Activated CD4-positive, alpha-beta memory T cell treated with anti-CD3 and anti-CD28 coated beads for 36 hours (primary cell): ENCODE results near the gene NRG3. TPM values are rescaled to one million over a fixed set of nuclear protein-coding genes. Genes with fewer than 3 reads are reported as not detected.

Experiments
- CTCF ChIA-PET: fragments of 350-600 bp; sonication (Branson Sonifier 250); formaldehyde crosslinking; loops from one replicate; lab custom pipeline; 2021; ENCODE audit warnings: antibody characterized with exemption, inconsistent platforms; lab: Charles Lee
- POLR2A ChIA-PET: fragments of 350-600 bp; sonication (Branson Sonifier 250); formaldehyde crosslinking; loops from one replicate; lab custom pipeline; 2021; ENCODE audit warnings: antibody characterized with exemption; lab: Charles Lee
- DNase-seq: peaks from one replicate; pipeline ENCODE4 v3.0.0-alpha.2; 2020
- H3K27ac Mint-ChIP-seq: one replicate; pipeline ENCODE4 v1.8.0; 2021; ENCODE audit warnings: mixed read lengths
- H3K27me3 Mint-ChIP-seq: one replicate; pipeline ENCODE4 v1.8.0; 2021; ENCODE audit warnings: mixed read lengths
- H3K36me3 Mint-ChIP-seq: one replicate; pipeline ENCODE4 v1.8.0; 2021; ENCODE audit warnings: mixed read lengths
- H3K4me1 Mint-ChIP-seq: one replicate; pipeline ENCODE4 v1.8.0; 2021; ENCODE audit warnings: low read depth, mixed read lengths
- H3K4me3 Mint-ChIP-seq: one replicate; pipeline ENCODE4 v1.8.0; 2021; ENCODE audit warnings: mild to moderate bottlenecking, mixed read lengths
- H3K9me3 Mint-ChIP-seq: one replicate; pipeline ENCODE4 v1.8.0; 2021; ENCODE audit warnings: mixed read lengths
- intact Hi-C: fragments of 100-400 bp; cut with micrococcal nuclease; formaldehyde crosslinking; loops from one replicate; pipeline ENCODE4 v1.15.1; 2023
- total RNA-seq, 2 experiments: library from RNA; stranded (reverse); gene quantifications; one replicate each; pipeline ENCODE4 v1.2.3, GENCODE V29; 2021

The NRG3 gene
- total RNA-seq, 2 experiments from 2014 or later, result not detected

- ChIA-PET CTCF (no interaction called here), POLR2A (no interaction called here)
- Mint-ChIP-seq H3K27ac (no peak overlapping the region), H3K36me3 (no peaks in the 10 kb centered on the region), H3K9me3 (peaks cover 4% of the 10 kb centered on the region), H3K4me1 (no peaks in the 10 kb centered on the region), H3K4me3 (no peak overlapping the region), H3K27me3 (no peaks in the 10 kb centered on the region)
- intact Hi-C loops, result no loop called here
- no peak for DNase-seq
Measured at GRCh38 chr10:82282782-82283456, 407.9 kb downstream of the NRG3 start.

GRCh38 chr10:82284180-82284579 lies 409.2 kb downstream of the NRG3 start:
- Mint-ChIP-seq H3K27ac (no peak overlapping the region), H3K9me3 (peaks cover 7% of the 10 kb centered on the region), H3K36me3 (no peaks in the 10 kb centered on the region), H3K4me1 (no peaks in the 10 kb centered on the region), H3K4me3 (no peak overlapping the region), H3K27me3 (no peaks in the 10 kb centered on the region)
- DNase-seq, result no peak
- intact Hi-C loops, result no loop called here
- ChIA-PET POLR2A (no interaction called here), CTCF (no interaction called here)

GRCh38 chr10:82288461-82288881 lies 413.5 kb downstream of the NRG3 start:
- no peak overlapping the region for H3K4me3 Mint-ChIP-seq
- H3K27ac Mint-ChIP-seq, result no peak overlapping the region
- CTCF ChIA-PET, result no interaction called here
- H3K9me3 Mint-ChIP-seq, result peaks cover 10% of the 10 kb centered on the region
- no peaks in the 10 kb centered on the region for H3K27me3 Mint-ChIP-seq
- POLR2A ChIA-PET, result no interaction called here
- intact Hi-C loops, result no loop called here
- no peaks in the 10 kb centered on the region for H3K4me1 Mint-ChIP-seq
- DNase-seq, result no peak
- no peaks in the 10 kb centered on the region for H3K36me3 Mint-ChIP-seq

- Mint-ChIP-seq H3K9me3 (peaks cover 10% of the 10 kb centered on the region), H3K4me1 (no peaks in the 10 kb centered on the region), H3K27me3 (no peaks in the 10 kb centered on the region), H3K4me3 (no peak overlapping the region), H3K27ac (no peak overlapping the region), H3K36me3 (no peaks in the 10 kb centered on the region)
- ChIA-PET POLR2A (interaction anchor here (0.6 kb wide), 1 partner anchor 28 kb away, joined by 4 read pairs; no protein-coding TSS in a partner anchor), CTCF (no interaction called here)
- intact Hi-C loops, result no loop called here
- no peak for DNase-seq
Measured at GRCh38 chr10:82289945-82290344, 415.0 kb downstream of the NRG3 start.

DNA sequence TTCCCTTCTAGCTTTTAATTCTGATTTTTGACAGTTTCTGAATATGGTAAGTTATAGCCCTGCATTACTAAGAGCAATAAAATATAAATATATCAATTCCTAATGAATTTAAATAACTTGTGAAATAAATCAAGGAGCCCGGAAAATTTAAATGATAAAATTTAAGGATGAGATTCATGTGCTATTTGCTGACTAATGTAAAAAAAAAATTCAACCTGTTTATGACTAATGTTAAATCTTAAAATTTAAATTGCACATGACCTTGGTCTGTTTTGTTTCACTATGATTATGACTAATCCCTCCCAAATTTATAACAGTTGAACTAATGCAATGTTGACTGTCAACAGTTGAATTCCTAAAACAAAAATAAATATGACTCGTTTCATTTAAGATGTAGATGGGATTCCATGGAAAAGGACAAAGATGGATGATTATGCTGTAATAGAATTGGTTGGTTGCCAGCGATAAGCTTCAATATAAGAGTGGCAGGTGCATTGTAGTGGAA lies 419.9 kb downstream of the NRG3 start:
- intact Hi-C loops, result no loop called here
- DNase-seq, result no peak
- Mint-ChIP-seq H3K36me3 (no peaks in the 10 kb centered on the region), H3K27me3 (no peaks in the 10 kb centered on the region), H3K4me1 (no peaks in the 10 kb centered on the region), H3K4me3 (no peak overlapping the region), H3K9me3 (peaks cover 13% of the 10 kb centered on the region), H3K27ac (no peak overlapping the region)
- ChIA-PET CTCF (no interaction called here), POLR2A (no interaction called here)

- CTCF ChIA-PET, result no interaction called here
Measured at GRCh38 chr10:82308641-82309040, 433.6 kb downstream of the NRG3 start.

GRCh38 chr10:82310839-82311238 lies 435.8 kb downstream of the NRG3 start:
- no peak overlapping the region for H3K27ac Mint-ChIP-seq
- H3K4me3 Mint-ChIP-seq, result no peak overlapping the region
- no peaks in the 10 kb centered on the region for H3K27me3 Mint-ChIP-seq
- no peak for DNase-seq
- ChIA-PET CTCF (no interaction called here), POLR2A (no interaction called here)
- intact Hi-C loops, result no loop called here
- H3K4me1 Mint-ChIP-seq, result no peaks in the 10 kb centered on the region
- H3K9me3 Mint-ChIP-seq, result peaks cover 17% of the 10 kb centered on the region
- no peaks in the 10 kb centered on the region for H3K36me3 Mint-ChIP-seq

More at GRCh38 chr10:82308641-82309040, 433.6 kb downstream of the NRG3 start:
- no peak for DNase-seq
- peaks cover 15% of the 10 kb centered on the region for H3K9me3 Mint-ChIP-seq
- intact Hi-C loops, result no loop called here
- H3K36me3 Mint-ChIP-seq, result no peaks in the 10 kb centered on the region
- H3K27me3 Mint-ChIP-seq, result no peaks in the 10 kb centered on the region
- H3K27ac Mint-ChIP-seq, result no peak overlapping the region
- H3K4me1 Mint-ChIP-seq, result no peaks in the 10 kb centered on the region
- POLR2A ChIA-PET, result no interaction called here
- no peak overlapping the region for H3K4me3 Mint-ChIP-seq

DNA sequence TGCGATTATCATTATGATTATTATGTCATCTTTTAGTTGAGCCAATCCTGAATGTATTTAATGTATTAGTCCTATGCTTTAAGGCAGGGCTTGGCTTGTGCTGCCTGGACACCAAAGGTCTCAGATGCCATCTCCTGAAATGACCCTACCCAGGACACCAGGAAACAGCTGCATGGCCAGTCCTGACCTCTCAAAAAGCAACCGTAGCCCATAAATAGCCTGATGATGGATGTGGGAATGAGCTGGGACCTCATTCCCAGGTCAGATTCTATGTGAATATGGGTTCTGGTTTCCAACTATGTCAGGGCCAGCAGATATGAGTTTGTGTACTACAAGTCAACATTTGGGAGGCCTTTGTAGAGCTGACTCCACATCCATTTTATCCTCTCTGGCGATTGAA lies 438.4 kb downstream of the NRG3 start:
- no peak for DNase-seq
- Mint-ChIP-seq H3K9me3 (peaks cover 20% of the 10 kb centered on the region), H3K4me1 (no peaks in the 10 kb centered on the region), H3K27ac (no peak overlapping the region), H3K4me3 (no peak overlapping the region), H3K36me3 (no peaks in the 10 kb centered on the region), H3K27me3 (no peaks in the 10 kb centered on the region)
- CTCF ChIA-PET, result no interaction called here
- POLR2A ChIA-PET, result no interaction called here
- intact Hi-C loops, result no loop called here

DNA sequence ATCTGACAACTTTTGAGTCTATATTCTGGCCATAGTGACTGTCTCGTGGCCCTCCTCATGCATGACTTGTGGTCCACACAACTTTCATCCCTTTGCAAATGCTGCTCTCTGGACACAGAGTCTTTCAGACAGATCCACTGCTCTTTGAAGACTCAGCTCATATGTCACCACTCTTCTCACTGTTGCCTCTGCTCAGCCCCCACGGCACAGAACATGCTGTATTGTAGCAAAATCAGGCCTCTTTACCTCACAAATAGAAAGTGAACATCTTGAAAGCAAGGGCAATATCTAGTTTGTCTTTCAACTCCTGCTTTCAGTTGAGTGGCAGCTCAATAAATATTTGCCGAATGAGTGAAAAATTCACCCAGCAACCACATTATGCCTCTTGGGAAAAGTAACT lies 443.5 kb downstream of the NRG3 start:
- no peaks in the 10 kb centered on the region for H3K36me3 Mint-ChIP-seq
- DNase-seq, result no peak
- POLR2A ChIA-PET, result no interaction called here
- H3K27me3 Mint-ChIP-seq, result no peaks in the 10 kb centered on the region
- H3K9me3 Mint-ChIP-seq, result peaks cover 10% of the 10 kb centered on the region
- H3K4me1 Mint-ChIP-seq, result no peaks in the 10 kb centered on the region
- intact Hi-C loops, result no loop called here
- CTCF ChIA-PET, result interaction anchor here (1.2 kb wide), 1 partner anchor 18 kb away, joined by 4 read pairs; no protein-coding TSS in a partner anchor
- no peak overlapping the region for H3K27ac Mint-ChIP-seq
- no peak overlapping the region for H3K4me3 Mint-ChIP-seq

- Mint-ChIP-seq H3K9me3 (peaks cover 7% of the 10 kb centered on the region), H3K4me3 (no peak overlapping the region), H3K27ac (no peak overlapping the region), H3K27me3 (no peaks in the 10 kb centered on the region), H3K4me1 (no peaks in the 10 kb centered on the region), H3K36me3 (no peaks in the 10 kb centered on the region)
- POLR2A ChIA-PET, result no interaction called here
- no peak for DNase-seq
- CTCF ChIA-PET, result interaction anchor here (1.2 kb wide), 1 partner anchor 17 kb away, joined by 4 read pairs; no protein-coding TSS in a partner anchor
- intact Hi-C loops, result no loop called here
Measured at GRCh38 chr10:82319074-82319473, 444.1 kb downstream of the NRG3 start.

DNA sequence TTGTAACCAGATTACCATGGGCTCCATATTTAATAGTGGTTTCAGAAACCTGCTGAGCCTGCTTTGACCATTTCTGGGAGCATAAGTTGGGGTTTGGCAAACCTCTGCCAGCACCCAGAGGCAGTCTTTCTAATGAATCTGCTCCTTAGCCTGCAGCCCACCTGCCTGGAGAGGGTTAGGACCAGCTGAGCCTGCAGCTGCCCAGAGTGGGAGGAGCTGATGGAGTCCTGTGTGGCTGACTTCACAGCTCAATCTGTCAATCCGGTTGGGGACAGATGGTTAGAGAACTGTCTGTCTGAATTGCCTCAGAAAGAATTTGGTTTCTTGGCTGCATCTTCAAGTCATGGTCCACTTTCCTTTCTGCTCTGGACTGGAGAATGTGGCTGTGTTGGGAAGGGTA lies 444.6 kb downstream of the NRG3 start:
- Mint-ChIP-seq H3K4me3 (no peak overlapping the region), H3K27me3 (no peaks in the 10 kb centered on the region)
- CTCF ChIA-PET, result no interaction called here

GRCh38 chr10:82321724-82322123 lies 446.7 kb downstream of the NRG3 start:
- Mint-ChIP-seq H3K9me3 (peaks cover 7% of the 10 kb centered on the region), H3K4me3 (no peak overlapping the region), H3K4me1 (no peaks in the 10 kb centered on the region), H3K27ac (no peak overlapping the region), H3K36me3 (no peaks in the 10 kb centered on the region), H3K27me3 (no peaks in the 10 kb centered on the region)
- no peak for DNase-seq
- CTCF ChIA-PET, result no interaction called here
- POLR2A ChIA-PET, result no interaction called here
- intact Hi-C loops, result no loop called here

More for the DNA sequence above, 444.6 kb downstream of the NRG3 start:
- no peaks in the 10 kb centered on the region for H3K4me1 Mint-ChIP-seq
- peaks cover 7% of the 10 kb centered on the region for H3K9me3 Mint-ChIP-seq
- POLR2A ChIA-PET, result no interaction called here
- intact Hi-C loops, result no loop called here
- DNase-seq, result no peak
- no peak overlapping the region for H3K27ac Mint-ChIP-seq
- H3K36me3 Mint-ChIP-seq, result no peaks in the 10 kb centered on the region

DNA sequence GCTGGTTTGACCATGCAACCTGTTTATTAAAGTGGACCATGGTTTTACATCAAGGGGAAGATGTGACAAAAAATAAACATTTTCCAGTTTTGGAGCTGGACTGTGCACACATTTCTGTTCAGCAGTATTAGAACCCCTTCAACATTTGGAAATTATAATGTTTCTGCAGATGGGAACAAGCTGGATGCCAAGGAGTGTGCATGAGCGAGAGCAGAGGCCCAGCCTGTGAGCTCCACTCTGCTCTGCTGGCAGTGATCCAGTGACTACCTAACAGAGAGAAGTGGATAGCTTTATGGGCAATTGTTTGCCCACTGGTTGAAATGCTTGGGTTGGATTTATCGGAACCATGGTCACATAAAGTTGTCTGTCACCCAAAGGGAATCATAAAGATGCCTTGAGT lies 456.7 kb downstream of the NRG3 start:
- CTCF ChIA-PET, result no interaction called here
- intact Hi-C loops, result no loop called here
- H3K27me3 Mint-ChIP-seq, result no peaks in the 10 kb centered on the region
- H3K36me3 Mint-ChIP-seq, result no peaks in the 10 kb centered on the region
- POLR2A ChIA-PET, result no interaction called here
- H3K27ac Mint-ChIP-seq, result no peak overlapping the region
- H3K4me3 Mint-ChIP-seq, result no peak overlapping the region
- peaks cover 8% of the 10 kb centered on the region for H3K9me3 Mint-ChIP-seq
- DNase-seq, result no peak
- no peaks in the 10 kb centered on the region for H3K4me1 Mint-ChIP-seq
